Fibroblast of lung (primary cell): Measurements from ENCODE around the gene TNIP1.

Experiments used
- EZH2 ChIP-seq: IDR thresholded peaks from 2 replicates; pipeline ENCODE4 v1.5.1; 2012; ENCODE audit warnings: low read length, control low read depth, mild to moderate bottlenecking; ENCODE audit errors: missing control alignments
- TF ChIP-seq, protein P1 (sequence below), 2 donors: IDR thresholded peaks in 1 of 2; conservative IDR thresholded peaks in 1 of 2; 1 replicate in 1 of 2; 2 replicates in 1 of 2; pipeline ENCODE4 v1.5.1; 2011 to 2012; ENCODE audit warnings: low read length in 2 of 2, control low read depth in 1 of 2, inconsistent platforms in 1 of 2, low read depth in 1 of 2, mild to moderate bottlenecking in 1 of 2

DNA sequence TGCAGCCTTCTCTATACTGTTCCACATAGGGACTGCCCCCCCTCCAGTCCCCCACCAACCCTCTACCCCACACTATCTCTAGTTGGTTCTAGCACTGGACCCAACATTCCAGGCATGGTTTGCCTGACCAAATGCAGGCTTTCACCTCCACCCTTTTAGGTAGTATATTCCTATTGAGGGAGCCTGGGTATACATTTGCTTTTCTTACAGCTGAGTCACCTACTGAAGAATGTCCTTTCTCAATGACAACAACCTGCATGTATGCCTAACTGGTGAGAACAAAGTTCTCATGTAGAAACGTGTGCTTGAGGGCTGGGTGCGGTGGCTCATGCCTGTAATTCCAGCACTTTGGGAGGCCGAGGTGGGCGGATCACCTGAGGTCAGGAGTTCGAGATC, 8.2 kb downstream of the TNIP1 start:
- TF ChIP-seq, protein P1, sequence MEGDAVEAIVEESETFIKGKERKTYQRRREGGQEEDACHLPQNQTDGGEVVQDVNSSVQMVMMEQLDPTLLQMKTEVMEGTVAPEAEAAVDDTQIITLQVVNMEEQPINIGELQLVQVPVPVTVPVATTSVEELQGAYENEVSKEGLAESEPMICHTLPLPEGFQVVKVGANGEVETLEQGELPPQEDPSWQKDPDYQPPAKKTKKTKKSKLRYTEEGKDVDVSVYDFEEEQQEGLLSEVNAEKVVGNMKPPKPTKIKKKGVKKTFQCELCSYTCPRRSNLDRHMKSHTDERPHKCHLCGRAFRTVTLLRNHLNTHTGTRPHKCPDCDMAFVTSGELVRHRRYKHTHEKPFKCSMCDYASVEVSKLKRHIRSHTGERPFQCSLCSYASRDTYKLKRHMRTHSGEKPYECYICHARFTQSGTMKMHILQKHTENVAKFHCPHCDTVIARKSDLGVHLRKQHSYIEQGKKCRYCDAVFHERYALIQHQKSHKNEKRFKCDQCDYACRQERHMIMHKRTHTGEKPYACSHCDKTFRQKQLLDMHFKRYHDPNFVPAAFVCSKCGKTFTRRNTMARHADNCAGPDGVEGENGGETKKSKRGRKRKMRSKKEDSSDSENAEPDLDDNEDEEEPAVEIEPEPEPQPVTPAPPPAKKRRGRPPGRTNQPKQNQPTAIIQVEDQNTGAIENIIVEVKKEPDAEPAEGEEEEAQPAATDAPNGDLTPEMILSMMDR (conservative IDR thresholded peaks at IDR 0.05 in 1 of 2, IDR thresholded peaks at IDR 0.05 in 1 of 2; ENCODE audit: low read depth in 1 of 2, low read length in 2 of 2) = no peak
- TF ChIP-seq EZH2 = no peak
